Smooth muscle cell (in vitro differentiated cells): ENCODE results near the gene MORC4. TPM values are rescaled to one million over a fixed set of nuclear protein-coding genes. Genes with fewer than 3 reads are reported as not detected.
"Not testable (repeated sequence)": the region's sequence is repeated elsewhere in the genome, so short reads cannot be mapped to it uniquely, and the experiment has no call there.

Experiments used
- DNase-seq: peaks from one replicate; lab custom pipeline; 2025; ENCODE audit not compliant: unreplicated experiment; lab: John Stamatoyannopoulos, UW
- H2AFZ ChIP-seq: fragments of 200-600 bp; sonication (generic); 2 replicates; pipeline ENCODE4 v1.6.0; 2016; ENCODE audit warnings: antibody characterized with exemption, low read depth, mild to moderate bottlenecking
- H3F3A ChIP-seq: fragments of 200-600 bp; sonication (generic); 2 replicates; pipeline ENCODE4 v1.6.0; 2017; ENCODE audit warnings: antibody characterized with exemption, low read depth
- H3K27ac ChIP-seq: fragments of 200-600 bp; sonication (generic); 2 replicates; pipeline ENCODE4 v1.5.1; 2016; ENCODE audit warnings: low read depth, mild to moderate bottlenecking
- H3K27me3 ChIP-seq: fragments of 200-600 bp; sonication (generic); 2 replicates; pipeline ENCODE4 v1.6.1; 2016; ENCODE audit warnings: low read depth, mild to moderate bottlenecking
- H3K36me3 ChIP-seq: fragments of 200-600 bp; sonication (generic); 2 replicates; pipeline ENCODE4 v1.5.1; 2016; ENCODE audit warnings: low read depth
- H3K4me1 ChIP-seq: fragments of 200-600 bp; sonication (generic); 2 replicates; pipeline ENCODE4 v1.5.1; 2016; ENCODE audit warnings: low read depth
- H3K4me2 ChIP-seq: fragments of 200-600 bp; sonication (generic); 2 replicates; pipeline ENCODE4 v1.6.0; 2016; ENCODE audit warnings: mild to moderate bottlenecking
- H3K4me3 ChIP-seq: fragments of 200-600 bp; sonication (generic); 2 replicates; pipeline ENCODE4 v1.5.1; 2016; ENCODE audit warnings: mild to moderate bottlenecking
- H3K79me2 ChIP-seq: fragments of 200-600 bp; sonication (generic); 2 replicates; pipeline ENCODE4 v1.6.0; 2016; ENCODE audit warnings: low read depth, mild to moderate bottlenecking
- H3K9ac ChIP-seq: fragments of 200-600 bp; sonication (generic); 2 replicates; pipeline ENCODE4 v1.6.0; 2016; ENCODE audit warnings: low read depth
- H3K9me3 ChIP-seq: fragments of 200-600 bp; sonication (generic); replicated peaks from 2 replicates; pipeline ENCODE4 v1.5.1; 2016; ENCODE audit warnings: low read depth
- H4K20me1 ChIP-seq: fragments of 200-600 bp; sonication (generic); 2 replicates; pipeline ENCODE4 v1.6.0; 2016; ENCODE audit warnings: low read depth
- CTCF ChIP-seq: fragments of 200-600 bp; sonication (generic); IDR thresholded peaks from 2 replicates; pipeline ENCODE4 v1.5.1; 2017; ENCODE audit warnings: borderline replicate concordance, mild to moderate bottlenecking, antibody characterized with exemption; ENCODE audit not compliant: insufficient read depth, poor library complexity, severe bottlenecking
- WGBS: methylation state at CpG from one replicate; pipeline ENCODE4 v1.1.7; 2016; ENCODE audit warnings: low lambda C conversion rate; 5-methylcytosine and 5-hydroxymethylcytosine counted together
- polyA plus RNA-seq: library from polyadenylated mRNA; unstranded; fragments of >200 nt; fragmentation: Nextera tagmentation; extraction: Ambion mirVana; gene quantifications from 2 replicates; pipeline ENCODE4 v1.2.1, GENCODE V29; 2016
- total RNA-seq: library from RNA; depleted of rRNA; stranded (reverse); fragments of >200 nt; gene quantifications from 2 replicates; pipeline ENCODE4 v1.2.3, GENCODE V29; 2014

The MORC4 gene
- total and polyA plus RNA-seq, 2 experiments from 2014 or later, result 27.1 to 33.8 TPM

- no peaks in the 10 kb centered on the region for H4K20me1 ChIP-seq
- no peaks in the 10 kb centered on the region for H3F3A ChIP-seq
- no peak for DNase-seq
- no peak overlapping the region for H3K4me3 ChIP-seq
- no peak overlapping the region for H3K9ac ChIP-seq
- H3K36me3 ChIP-seq, result peaks cover 5% of the 10 kb centered on the region
- no peak overlapping the region for H3K27ac ChIP-seq
- H3K4me2 ChIP-seq, result no peak overlapping the region
- no peak overlapping the region for H2AFZ ChIP-seq
- no peak for TF ChIP-seq CTCF
- WGBS, result 69% methylated on average over 3 of the region's 3 CpGs
- H3K27me3 ChIP-seq, result no peaks in the 10 kb centered on the region
- H3K4me1 ChIP-seq, result no peaks in the 10 kb centered on the region
- no peaks in the 10 kb centered on the region for H3K9me3 ChIP-seq
- H3K79me2 ChIP-seq, result no peaks in the 10 kb centered on the region
These were observed 23.6 kb downstream of the MORC4 start for GRCh38 chrX:106976416-106976815.

- Histone ChIP-seq H2AFZ (no peak overlapping the region), H3K9me3 (no peaks in the 10 kb centered on the region), H3K36me3 (peaks cover 2% of the 10 kb centered on the region), H3K4me1 (no peaks in the 10 kb centered on the region), H3K27ac (no peak overlapping the region), H3K4me2 (no peak overlapping the region), H3K27me3 (no peaks in the 10 kb centered on the region), H4K20me1 (no peaks in the 10 kb centered on the region), H3K4me3 (no peak overlapping the region), H3K79me2 (no peaks in the 10 kb centered on the region), H3F3A (no peaks in the 10 kb centered on the region), H3K9ac (no peak overlapping the region)
- no peak for TF ChIP-seq CTCF
- WGBS, result 62% methylated on average over 5 of the region's 5 CpGs
- DNase-seq, result no peak
These were observed 26.4 kb downstream of the MORC4 start for GRCh38 chrX:106973433-106974149.

- no peak overlapping the region for H3K4me2 ChIP-seq
- H3K4me1 ChIP-seq, result no peaks in the 10 kb centered on the region
- H3K4me3 ChIP-seq, result no peak overlapping the region
- no peak overlapping the region for H3K9ac ChIP-seq
- H3K36me3 ChIP-seq, result no peaks in the 10 kb centered on the region
- no peak for DNase-seq
- H3K79me2 ChIP-seq, result no peaks in the 10 kb centered on the region
- no peaks in the 10 kb centered on the region for H4K20me1 ChIP-seq
- H3K9me3 ChIP-seq, result no peaks in the 10 kb centered on the region
- H3K27ac ChIP-seq, result no peak overlapping the region
- H3F3A ChIP-seq, result no peaks in the 10 kb centered on the region
- H2AFZ ChIP-seq, result no peak overlapping the region
- H3K27me3 ChIP-seq, result no peaks in the 10 kb centered on the region
- no peak for TF ChIP-seq CTCF
These were observed 27.1 kb downstream of the MORC4 start for GRCh38 chrX:106972896-106973295.

- not testable (repeated sequence) for H3F3A ChIP-seq, H3K27ac ChIP-seq, H3K9ac ChIP-seq, H3K27me3 ChIP-seq, H3K36me3 ChIP-seq, H4K20me1 ChIP-seq, H3K79me2 ChIP-seq, H3K4me3 ChIP-seq, H3K9me3 ChIP-seq, DNase-seq, H3K4me1 ChIP-seq, H3K4me2 ChIP-seq, H2AFZ ChIP-seq
- WGBS, result 82% methylated on average over 6 of the region's 6 CpGs
These were observed 33.5 kb downstream of the MORC4 start for GRCh38 chrX:106966547-106966946.
